ENCODE data around the gene CHRM1.

Gene CHRM1

GRCh38 chr11:62925745-62926679 lies 4.8 kb upstream of the CHRM1 start:
- DNase-seq (ENCODE audit: low read depth in 2 of 2) = no peak

GRCh38 chr11:62925308-62925707 lies 4.1 kb upstream of the CHRM1 start:
- no peak for DNase-seq (ENCODE audit: low read depth in 2 of 2)

GRCh38 chr11:62923601-62924411 lies 2.6 kb upstream of the CHRM1 start:
- DNase-seq (ENCODE audit: low read depth in 2 of 2) = no peak

GRCh38 chr11:62922653-62923431 lies 1.7 kb upstream of the CHRM1 start:
- DNase-seq (ENCODE audit: low read depth in 2 of 2) = no peak

GRCh38 chr11:62922189-62922589 lies 1.0 kb upstream of the CHRM1 start:
- no peak for DNase-seq (ENCODE audit: low read depth in 2 of 2)

- DNase-seq (ENCODE audit: low read depth in 2 of 2) = no peak
These were observed 518 bp upstream of the CHRM1 start for GRCh38 chr11:62921573-62922188.

- DNase-seq (ENCODE audit: low read depth in 2 of 2) = no peak
These were observed 1.1 kb downstream of the CHRM1 start for GRCh38 chr11:62919898-62920640.

- DNase-seq (ENCODE audit: low read depth in 2 of 2) = no peak
These were observed 1.7 kb downstream of the CHRM1 start for GRCh38 chr11:62919476-62919875.

GRCh38 chr11:62918531-62918930 lies 2.6 kb downstream of the CHRM1 start:
- no peak for DNase-seq (ENCODE audit: low read depth in 2 of 2)

GRCh38 chr11:62917906-62918502 lies 3.2 kb downstream of the CHRM1 start:
- DNase-seq (ENCODE audit: low read depth in 2 of 2) = no peak

- DNase-seq (ENCODE audit: low read depth in 2 of 2) = no peak
These were observed 6.7 kb downstream of the CHRM1 start for GRCh38 chr11:62914416-62914815.

GRCh38 chr11:62912268-62912667 lies 8.9 kb downstream of the CHRM1 start:
- no peak for DNase-seq (ENCODE audit: low read depth in 2 of 2)

GRCh38 chr11:62911137-62912130 lies 9.7 kb downstream of the CHRM1 start:
- no peak for DNase-seq (ENCODE audit: low read depth in 2 of 2)

- no peak for DNase-seq (ENCODE audit: low read depth in 2 of 2)
These were observed 10.9 kb downstream of the CHRM1 start for GRCh38 chr11:62910141-62910882.

- no peak for DNase-seq (ENCODE audit: low read depth in 2 of 2)
These were observed 11.9 kb downstream of the CHRM1 start for GRCh38 chr11:62909107-62909894.

- DNase-seq (ENCODE audit: low read depth in 2 of 2) = no peak
These were observed 12.6 kb downstream of the CHRM1 start for GRCh38 chr11:62908468-62909072.

GRCh38 chr11:62905927-62906531 lies 15.1 kb downstream of the CHRM1 start:
- DNase-seq (ENCODE audit: low read depth in 2 of 2) = peak; percentile 62 to 64

All from stimulated activated CD8-positive, alpha-beta memory T cell treated with anti-CD3 and anti-CD28 coated beads, Interleukin-2, amount 100 ng/mL, for 1 hour (primary cell).